22Rv1 (cell line): ENCODE measurements around the gene NEDD4.
"Not testable (repeated sequence)": the region's sequence is repeated elsewhere in the genome, so short reads cannot be mapped to it uniquely, and the experiment has no call there.

Experiments used
- H3K27ac ChIP-seq: fragments of 450-650 bp; 2 replicates; pipeline ENCODE4 v1.5.1; 2017
- CTCF ChIP-seq: fragments of 450-650 bp; IDR thresholded peaks from 2 replicates; pipeline ENCODE4 v1.5.1; 2017; ENCODE audit warnings: mild to moderate bottlenecking
- ZFX ChIP-seq: fragments of 450-650 bp; IDR thresholded peaks from 2 replicates; pipeline ENCODE4 v1.6.1; 2017; ENCODE audit warnings: antibody characterized with exemption, borderline replicate concordance

The NEDD4 gene

GRCh38 chr15:56035166-56035565 lies 41.8 kb upstream of the NEDD4 start:
- no peak overlapping the region for H3K27ac ChIP-seq
- TF ChIP-seq CTCF (no peak), ZFX (no peak)

- H3K27ac ChIP-seq, result no peak overlapping the region
- TF ChIP-seq CTCF (no peak), ZFX (no peak)
Observed at GRCh38 chr15:56034514-56034913, 41.1 kb upstream of the NEDD4 start.

DNA sequence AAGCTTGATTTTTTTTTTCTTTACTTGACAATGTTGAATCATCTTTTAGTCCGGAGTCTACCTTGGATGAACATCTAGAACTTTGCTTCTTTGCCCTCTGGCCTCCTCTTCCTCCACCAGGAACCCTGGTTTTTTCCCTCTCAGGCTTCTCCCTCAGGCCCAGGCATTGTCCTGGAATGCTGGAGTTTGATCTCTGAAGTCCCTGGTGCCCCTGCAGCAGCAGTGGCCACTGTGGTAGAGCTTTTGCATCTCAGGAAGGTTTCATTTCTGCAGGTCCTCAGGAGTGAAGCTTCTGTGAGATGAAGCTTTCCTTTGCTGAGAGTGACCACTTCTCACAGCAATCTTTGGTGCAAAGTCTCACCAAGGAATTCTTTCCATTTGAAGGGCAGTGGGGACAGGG lies 39.0 kb upstream of the NEDD4 start:
- TF ChIP-seq CTCF, result no peak
- no peak for TF ChIP-seq ZFX
- H3K27ac ChIP-seq, result no peak overlapping the region

- no peak for TF ChIP-seq CTCF
- no peak for TF ChIP-seq ZFX
- no peak overlapping the region for H3K27ac ChIP-seq
Observed at GRCh38 chr15:56031836-56032235, 38.4 kb upstream of the NEDD4 start.

DNA sequence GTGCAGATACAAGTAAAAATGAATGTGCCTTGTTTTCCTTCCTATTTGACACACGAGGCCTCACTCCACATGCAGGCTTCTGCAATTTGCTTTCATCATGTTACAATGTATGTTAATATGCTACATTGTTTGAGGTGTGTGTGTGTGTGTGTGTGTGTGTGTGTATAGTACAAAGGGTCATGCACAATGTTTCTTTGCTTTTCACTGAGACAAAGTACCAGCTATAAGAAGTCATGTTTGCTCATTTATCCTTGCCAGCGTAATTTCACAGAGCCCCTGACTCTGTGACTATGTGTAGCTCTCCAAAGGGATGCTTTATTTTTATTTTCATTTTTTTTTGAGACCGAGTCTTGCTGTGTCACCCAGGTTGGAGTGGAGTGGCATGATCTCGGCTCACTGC lies 38.0 kb upstream of the NEDD4 start:
- H3K27ac ChIP-seq, result no peak overlapping the region
- no peak for TF ChIP-seq CTCF
- TF ChIP-seq ZFX, result no peak

DNA sequence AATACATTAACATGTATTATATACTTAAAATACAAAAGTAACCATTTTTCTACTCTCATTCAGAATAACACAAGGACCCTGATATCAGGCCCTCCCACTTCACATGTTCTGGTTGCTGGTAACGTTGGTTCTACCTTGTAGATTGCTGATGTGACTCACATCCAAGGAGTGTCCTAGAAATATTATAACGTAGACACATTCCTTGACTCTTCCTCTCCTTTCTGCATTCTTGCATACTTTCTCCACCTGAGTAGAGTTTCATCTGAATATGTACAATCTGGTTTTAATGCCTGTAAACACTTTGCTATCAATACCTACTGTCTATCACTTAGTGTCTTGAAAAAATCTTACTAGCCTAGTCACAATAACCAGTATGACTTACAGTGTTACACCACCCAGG lies 35.0 kb upstream of the NEDD4 start:
- TF ChIP-seq ZFX (no peak), CTCF (no peak)
- H3K27ac ChIP-seq, result no peak overlapping the region

DNA sequence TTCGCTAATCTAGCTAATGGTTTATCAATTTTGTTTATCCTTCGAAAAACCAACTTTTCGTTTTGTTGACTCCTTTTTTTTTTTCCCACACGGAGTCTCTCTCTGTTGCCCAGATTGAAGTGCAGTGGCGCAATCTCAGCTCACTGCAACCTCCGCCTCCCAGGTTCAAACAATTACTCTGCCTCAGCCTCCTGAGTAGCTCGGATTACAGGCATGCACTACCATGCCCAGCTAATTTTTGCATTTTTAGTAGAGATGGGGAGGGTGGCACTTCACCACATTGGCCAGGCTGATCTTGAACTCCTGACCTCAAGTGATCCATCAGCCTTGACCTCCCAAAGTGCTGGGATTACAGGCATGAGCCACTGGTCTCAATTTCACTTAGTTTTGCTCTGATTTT lies 29.7 kb upstream of the NEDD4 start:
- H3K27ac ChIP-seq, result not testable (repeated sequence)

- H3K27ac ChIP-seq, result no peak overlapping the region
Observed at GRCh38 chr15:56019819-56020486, 26.5 kb upstream of the NEDD4 start.

More at GRCh38 chr15:56019819-56020486, 26.5 kb upstream of the NEDD4 start:
- no peak for TF ChIP-seq CTCF
- TF ChIP-seq ZFX, result no peak
